RWPE1 (cell line): ENCODE measurements around the gene CACNG6.

Experiments used
- CTCF ChIA-PET: fragments of 350-600 bp; sonication (Branson Sonifier 250); formaldehyde crosslinking; extraction: SDS; loops from one replicate; lab custom pipeline; 2021; lab: Yijun Ruan, JAX
- POLR2A ChIA-PET: fragments of 400-600 bp; formaldehyde crosslinking; extraction: SDS; loops from one replicate; lab custom pipeline; 2020; ENCODE audit warnings: antibody characterized with exemption; ENCODE audit not compliant: low non-redundant PET; lab: Yijun Ruan, JAX
- DNase-seq: peaks from one replicate; pipeline ENCODE4 v3.0.0; 2012; ENCODE audit warnings: low spot score
- H3K27ac ChIP-seq: fragments of 450-650 bp; 2 replicates; pipeline ENCODE4 v1.5.1; 2017
- CTCF ChIP-seq: fragments of 450-650 bp; conservative IDR thresholded peaks from 2 replicates; pipeline ENCODE4 v1.5.1; 2017; ENCODE audit warnings: low read depth, mild to moderate bottlenecking

CACNG6 gene

GRCh38 chr19:54011507-54012211 is 20.2 kb downstream of the CACNG6 start:
- H3K27ac ChIP-seq, result no peak overlapping the region

DNA sequence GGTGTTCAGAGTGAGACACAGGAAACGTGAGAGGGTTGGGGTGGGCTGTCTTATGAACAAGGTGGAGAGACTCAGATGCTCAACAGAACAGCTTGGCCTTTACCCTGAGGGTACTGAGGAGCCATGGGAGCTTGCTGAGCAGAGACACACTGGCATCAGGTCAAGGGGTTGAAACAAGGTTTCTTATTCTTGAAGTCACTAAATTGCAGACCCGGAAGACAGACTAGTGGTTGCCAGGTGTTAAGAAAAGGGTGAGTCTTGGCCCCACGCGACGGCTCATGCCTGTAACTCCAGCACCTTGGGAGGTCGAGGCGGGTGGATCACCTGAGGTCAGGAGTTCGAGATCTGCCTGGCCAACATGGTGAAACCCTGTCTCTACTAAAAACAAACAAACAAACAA is 22.4 kb downstream of the CACNG6 start:
- POLR2A ChIA-PET, result no interaction called here
- H3K27ac ChIP-seq, result no peak overlapping the region
- no peak for TF ChIP-seq CTCF
- CTCF ChIA-PET, result no interaction called here
- DNase-seq, result no peak

More at GRCh38 chr19:54011507-54012211, 20.2 kb downstream of the CACNG6 start:
- no peak for DNase-seq
- CTCF ChIA-PET, result interaction anchor here (0.7 kb wide), 1 partner anchor 284 kb away, joined by 3 read pairs; no protein-coding TSS in a partner anchor
- no peak for TF ChIP-seq CTCF
- POLR2A ChIA-PET, result no interaction called here

DNA sequence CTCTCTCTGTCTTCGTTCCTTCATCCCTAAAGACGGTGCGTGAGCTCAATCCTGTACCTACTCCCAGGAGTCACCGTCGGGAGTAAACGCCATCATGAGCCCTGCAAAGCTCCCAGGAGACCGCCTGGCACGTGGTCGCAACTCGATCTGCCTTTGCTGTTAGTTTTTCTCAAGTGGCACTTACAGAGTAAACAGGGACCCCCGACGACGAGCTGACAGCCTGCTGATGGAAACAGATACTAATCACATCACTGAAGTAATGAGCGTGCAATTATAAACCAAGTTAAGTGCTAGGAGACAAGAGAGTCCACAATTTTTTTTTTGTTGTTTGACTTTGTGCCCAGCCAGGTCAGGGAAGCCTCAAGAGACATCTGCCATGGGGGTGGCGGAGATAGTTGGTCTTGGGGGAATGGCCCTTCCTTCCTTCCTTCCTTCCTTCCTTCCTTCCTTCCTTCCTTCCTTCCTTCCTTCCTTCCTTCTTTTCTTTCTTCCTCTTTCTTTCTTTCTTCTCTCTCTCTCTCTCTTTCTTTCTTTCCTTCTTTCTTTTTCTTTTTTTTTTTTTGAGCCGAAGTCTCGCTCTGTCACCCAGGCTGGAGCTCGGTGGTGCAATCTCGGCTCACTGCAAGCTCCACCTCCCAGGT is 23.6 kb downstream of the CACNG6 start:
- no peak for DNase-seq
- ChIA-PET CTCF (no interaction called here), POLR2A (no interaction called here)
- no peak overlapping the region for H3K27ac ChIP-seq
- no peak for TF ChIP-seq CTCF

- no peak for TF ChIP-seq CTCF
- H3K27ac ChIP-seq, result no peak overlapping the region
- no peak for DNase-seq
- ChIA-PET CTCF (no interaction called here), POLR2A (no interaction called here)
Observed at GRCh38 chr19:54017261-54017660, 25.8 kb downstream of the CACNG6 start.

DNA sequence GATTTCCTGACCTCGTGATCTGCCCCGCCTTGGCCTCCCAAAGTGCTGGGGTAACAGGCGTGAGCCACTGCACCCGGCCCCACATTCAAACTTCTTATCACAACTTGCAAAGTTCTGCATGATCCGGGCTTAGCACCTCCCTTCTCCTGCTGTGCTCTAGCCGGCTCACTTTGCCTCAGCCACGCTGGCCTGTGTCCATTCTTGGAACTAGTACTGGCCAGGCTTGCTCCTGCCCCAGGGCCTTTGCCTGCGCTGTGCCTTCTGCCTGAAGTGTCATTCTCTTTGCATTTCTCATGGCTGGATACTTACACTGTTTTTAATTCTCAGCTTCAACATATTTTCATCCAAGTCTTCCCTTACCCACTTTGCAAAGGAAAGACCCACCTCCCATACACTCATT is 29.9 kb downstream of the CACNG6 start:
- no peak for TF ChIP-seq CTCF
- peak overlapping the region; percentile 92 for H3K27ac ChIP-seq
- ChIA-PET CTCF (no interaction called here), POLR2A (no interaction called here)
- no peak for DNase-seq

- H3K27ac ChIP-seq, result peak overlapping the region; percentile 92; the same call in 1 of the 2 replicates
- ChIA-PET CTCF (no interaction called here), POLR2A (no interaction called here)
- TF ChIP-seq CTCF, result no peak
- no peak for DNase-seq
Observed at GRCh38 chr19:54021932-54022331, 30.5 kb downstream of the CACNG6 start.
